Limb (tissue), 2 donors: ENCODE measurements around the gene MANEAL.

Experiments
- DNase-seq, 2 donors: peaks; one replicate each; pipeline ENCODE4 v3.0.0-alpha.2; 2016; ENCODE audit errors: extremely low spot score in 2 of 2

MANEAL gene

DNA sequence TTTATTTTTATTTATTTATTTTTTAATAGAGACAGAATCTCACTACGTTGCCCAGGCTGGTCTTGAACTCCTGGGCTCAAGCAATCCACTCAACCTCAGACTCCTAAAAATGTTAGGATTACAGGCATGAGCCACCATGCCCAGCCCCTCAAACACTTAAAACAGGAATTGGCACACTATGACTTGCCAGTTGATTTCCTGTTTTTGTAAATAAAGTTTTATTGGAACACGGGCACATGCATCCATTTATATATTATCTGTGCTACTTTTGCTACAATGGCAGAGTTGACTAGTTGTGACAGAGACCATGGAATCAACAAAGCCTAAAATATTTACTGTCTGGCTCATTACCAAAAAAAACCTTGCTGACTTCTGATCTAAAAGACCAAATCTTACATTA lies 30.4 kb downstream of the MANEAL start:
- no peak for DNase-seq

DNA sequence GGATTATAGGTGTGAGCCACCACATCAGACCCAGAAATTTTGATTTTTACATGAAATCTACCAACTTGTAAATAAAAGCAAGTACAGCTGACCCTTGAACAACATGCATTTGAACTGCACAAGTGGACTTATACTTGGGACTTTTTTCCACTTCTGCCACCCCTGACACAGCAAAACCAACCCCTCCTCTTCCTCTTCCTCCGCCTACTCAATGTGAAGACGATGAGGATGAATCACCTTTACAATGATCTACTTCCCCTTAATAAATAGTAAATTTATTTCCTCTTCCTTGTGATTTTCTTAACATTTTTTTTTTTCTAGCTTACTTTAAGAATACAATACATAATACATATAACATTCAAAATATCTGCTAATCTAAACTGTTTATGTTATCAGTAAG lies 31.9 kb downstream of the MANEAL start:
- DNase-seq: no peak

GRCh38 chr1:37828410-37829074 lies 34.9 kb downstream of the MANEAL start:
- no peak for DNase-seq

GRCh38 chr1:37831109-37831508 lies 37.5 kb downstream of the MANEAL start:
- no peak for DNase-seq

GRCh38 chr1:37831809-37832208 lies 38.2 kb downstream of the MANEAL start:
- DNase-seq: no peak

DNA sequence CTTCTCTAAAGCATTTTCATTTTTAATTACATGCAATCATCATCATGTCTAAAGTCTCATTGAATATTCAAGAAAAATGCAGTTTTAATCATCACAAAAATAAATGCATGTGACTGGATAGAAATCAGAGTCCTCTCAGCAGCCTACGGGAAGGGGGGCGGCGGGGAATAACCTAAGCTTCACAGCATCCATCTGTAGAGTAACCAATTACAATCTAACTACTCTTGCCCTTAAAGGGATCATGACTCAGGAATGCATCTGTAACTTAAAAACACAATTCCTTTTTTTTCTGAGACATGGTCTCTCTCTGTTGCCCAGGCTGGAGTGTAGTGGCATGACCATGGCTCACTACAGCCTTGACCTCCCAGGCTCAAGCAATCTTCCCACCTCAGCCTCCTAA lies 43.1 kb downstream of the MANEAL start:
- DNase-seq: no peak

DNA sequence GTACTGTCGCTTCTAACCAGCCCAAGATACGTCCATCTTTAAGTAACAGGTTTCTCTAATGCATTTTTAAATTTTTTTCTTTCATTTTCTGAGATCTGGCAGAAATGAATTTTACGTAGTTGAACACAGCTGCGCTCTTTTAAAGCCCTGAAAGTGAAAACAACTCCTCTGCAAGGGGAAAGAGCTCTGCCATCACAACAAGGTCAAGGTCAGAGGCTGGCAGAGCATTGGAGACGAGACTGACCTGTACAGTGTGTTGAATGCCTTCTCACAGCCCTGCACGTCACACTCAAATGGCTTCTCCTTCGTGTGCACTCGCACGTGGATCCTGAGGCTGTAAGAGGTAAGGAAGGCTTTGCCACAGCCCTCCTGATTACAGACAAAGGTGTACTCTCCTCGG lies 46.0 kb downstream of the MANEAL start:
- DNase-seq: no peak

DNA sequence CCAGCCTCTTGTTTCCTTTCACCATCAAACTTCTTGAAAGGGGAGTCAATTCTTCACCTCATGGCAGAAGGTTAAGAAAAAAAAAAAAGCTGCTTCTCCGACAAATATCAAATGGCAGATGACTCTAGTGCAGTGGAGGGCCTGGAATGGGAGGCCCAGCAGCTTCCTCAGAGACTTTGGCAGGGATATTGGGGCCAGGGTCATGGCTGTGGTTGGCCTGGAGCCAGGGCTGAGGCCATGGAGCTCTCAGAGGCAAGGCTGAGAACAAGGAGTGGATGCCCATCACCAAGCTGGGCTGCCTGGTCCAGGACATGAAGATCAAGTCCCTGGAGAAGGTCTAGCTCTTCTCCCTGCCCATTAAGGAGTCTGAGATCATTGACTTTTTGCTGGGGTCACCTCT lies 47.1 kb downstream of the MANEAL start:
- DNase-seq: no peak

GRCh38 chr1:37841652-37842051 lies 48.0 kb downstream of the MANEAL start:
- no peak for DNase-seq

- DNase-seq: no peak
Measured at GRCh38 chr1:37844536-37844935, 50.9 kb downstream of the MANEAL start.

DNA sequence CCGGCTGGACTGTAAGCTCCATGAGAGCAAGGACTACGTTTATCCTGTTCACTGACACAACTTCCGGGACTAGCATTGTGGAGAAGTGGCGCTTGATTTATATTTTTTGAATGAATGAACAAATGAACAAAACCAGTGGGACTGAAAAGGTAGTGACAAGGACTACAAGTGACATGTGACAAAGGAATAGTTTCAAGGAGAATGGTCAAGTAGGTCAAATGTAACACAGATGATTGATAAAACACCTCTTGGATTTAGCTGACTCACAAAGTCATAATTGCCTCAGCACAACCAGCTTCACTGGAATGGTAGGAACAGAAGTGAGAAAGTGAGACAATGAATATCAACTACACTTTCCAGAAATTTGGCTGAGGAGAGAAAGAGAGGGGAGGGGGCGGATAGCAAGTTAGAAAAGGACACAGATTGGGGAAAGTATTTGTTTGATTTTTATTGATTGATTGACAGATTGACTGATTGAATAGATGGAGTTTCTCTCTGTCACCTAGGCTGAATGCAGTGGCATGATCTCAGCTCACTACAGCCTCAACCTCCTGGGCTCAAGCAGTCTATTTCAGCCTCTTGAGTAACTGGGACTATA lies 51.5 kb downstream of the MANEAL start:
- no peak for DNase-seq

DNA sequence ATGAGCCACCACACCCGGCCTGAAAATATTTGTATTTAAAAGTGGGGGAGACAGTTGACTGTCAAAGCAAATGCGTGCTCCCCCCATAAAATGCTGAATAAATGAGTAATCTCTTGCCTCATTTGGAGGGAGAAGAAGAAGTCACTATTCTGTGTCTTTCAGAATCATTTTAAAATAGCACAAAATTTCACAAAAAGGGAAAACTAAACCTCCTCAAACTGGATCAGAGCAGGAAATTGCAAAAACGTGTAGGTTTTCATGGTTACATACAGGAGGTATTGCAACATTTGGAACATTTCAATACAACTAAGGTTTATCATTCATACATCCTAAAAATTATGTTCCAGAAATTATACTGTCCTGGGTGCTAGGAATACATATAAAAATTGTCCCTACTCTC lies 52.1 kb downstream of the MANEAL start:
- DNase-seq: no peak

- no peak for DNase-seq
Measured at GRCh38 chr1:37846647-37847339, 53.1 kb downstream of the MANEAL start.

- DNase-seq: no peak
Measured at GRCh38 chr1:37849480-37849879, 55.8 kb downstream of the MANEAL start.

GRCh38 chr1:37850352-37850955 lies 56.8 kb downstream of the MANEAL start:
- DNase-seq: no peak
